Testis (tissue), 3 donors: ENCODE measurements around the gene ADGRD1. TPM values are rescaled to one million over a fixed set of nuclear protein-coding genes. Genes with fewer than 3 reads are reported as not detected.

ENCODE experiments used
- DNase-seq: peaks from one replicate; pipeline ENCODE4 v3.0.0-alpha.2; 2019
- H3K27ac ChIP-seq, 2 donors: fragments of 200-600 bp; sonication (generic); one replicate each; pipeline ENCODE4 v1.5.1; 2019
- H3K27me3 ChIP-seq: fragments of 200-600 bp; sonication (generic); one replicate; pipeline ENCODE4 v1.5.1; 2019
- H3K36me3 ChIP-seq: fragments of 200-600 bp; sonication (generic); one replicate; pipeline ENCODE4 v1.5.1; 2017; ENCODE audit warnings: low read depth; ENCODE audit errors: missing control alignments
- H3K4me1 ChIP-seq: fragments of 200-600 bp; sonication (generic); one replicate; pipeline ENCODE4 v1.5.1; 2019
- H3K4me3 ChIP-seq, 2 donors: fragments of 200-600 bp; sonication (generic); one replicate each; pipeline ENCODE4 v1.5.1; 2017 to 2019
- H3K9me3 ChIP-seq: fragments of 200-600 bp; sonication (generic); one replicate; pipeline ENCODE4 v1.5.1; 2017
- POLR2A ChIP-seq: fragments of 450-650 bp; IDR thresholded peaks from one replicate; pipeline ENCODE4 v1.6.1; 2017; ENCODE audit warnings: antibody characterized with exemption, mild to moderate bottlenecking, moderate library complexity
- WGBS, 2 donors: methylation state at CpG; one replicate each; pipeline ENCODE4 v1.1.5; 2018; 5-methylcytosine and 5-hydroxymethylcytosine counted together
- intact Hi-C: fragments of 100-400 bp; cut with DNase I; formaldehyde crosslinking; loops from one replicate; pipeline ENCODE4 v1.15.1; 2023; ENCODE audit warnings: low total_unique reads
- polyA plus RNA-seq: library from polyadenylated mRNA; stranded (reverse); fragments of 350-450 nt; fragmentation: Illumina TruSeq; extraction: RNeasy Lipid Tissue Mini Kit (QIAGEN cat#74804); gene quantifications from one replicate; pipeline ENCODE4 v1.2.3, GENCODE V29; 2014; ENCODE audit warnings: low read depth, low replicate concordance; ENCODE audit not compliant: insufficient read depth
- total RNA-seq, 2 donors: library from RNA; depleted of rRNA; stranded (reverse); fragments of >200 nt; gene quantifications; one replicate each; pipeline ENCODE4 v1.2.3, GENCODE V29; 2016
- TF ChIP-seq, protein P1 (sequence below), 3 experiments: fragments of 450-650 bp in 2 of 3; fragments of 200-600 bp in 1 of 3; sonication (generic) in 1 of 3; IDR thresholded peaks; one replicate each; pipeline ENCODE4 v1.5.1; 2016 to 2019; ENCODE audit warnings: antibody characterized with exemption in 3 of 3, mild to moderate bottlenecking in 2 of 3, moderate library complexity in 1 of 3

ADGRD1 gene
- total and polyA plus RNA-seq, 3 donors from 2014 or later, result 27.2 to 43.2 (median 42.8) TPM

- H3K4me3 ChIP-seq, result no peak overlapping the region
- DNase-seq, result no peak
- H3K27me3 ChIP-seq, result no peaks in the 10 kb centered on the region
- 68 to 71% methylated on average over 3 of the region's 3 CpGs for WGBS, 2 donors
- no peak for TF ChIP-seq POLR2A
- TF ChIP-seq, protein P1, sequence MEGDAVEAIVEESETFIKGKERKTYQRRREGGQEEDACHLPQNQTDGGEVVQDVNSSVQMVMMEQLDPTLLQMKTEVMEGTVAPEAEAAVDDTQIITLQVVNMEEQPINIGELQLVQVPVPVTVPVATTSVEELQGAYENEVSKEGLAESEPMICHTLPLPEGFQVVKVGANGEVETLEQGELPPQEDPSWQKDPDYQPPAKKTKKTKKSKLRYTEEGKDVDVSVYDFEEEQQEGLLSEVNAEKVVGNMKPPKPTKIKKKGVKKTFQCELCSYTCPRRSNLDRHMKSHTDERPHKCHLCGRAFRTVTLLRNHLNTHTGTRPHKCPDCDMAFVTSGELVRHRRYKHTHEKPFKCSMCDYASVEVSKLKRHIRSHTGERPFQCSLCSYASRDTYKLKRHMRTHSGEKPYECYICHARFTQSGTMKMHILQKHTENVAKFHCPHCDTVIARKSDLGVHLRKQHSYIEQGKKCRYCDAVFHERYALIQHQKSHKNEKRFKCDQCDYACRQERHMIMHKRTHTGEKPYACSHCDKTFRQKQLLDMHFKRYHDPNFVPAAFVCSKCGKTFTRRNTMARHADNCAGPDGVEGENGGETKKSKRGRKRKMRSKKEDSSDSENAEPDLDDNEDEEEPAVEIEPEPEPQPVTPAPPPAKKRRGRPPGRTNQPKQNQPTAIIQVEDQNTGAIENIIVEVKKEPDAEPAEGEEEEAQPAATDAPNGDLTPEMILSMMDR (IDR thresholded peaks at IDR 0.05), result no peak
- H3K9me3 ChIP-seq, result no peaks in the 10 kb centered on the region
- intact Hi-C loops, result no loop called here
- no peak overlapping the region for H3K27ac ChIP-seq
- no peaks in the 10 kb centered on the region for H3K4me1 ChIP-seq
- H3K36me3 ChIP-seq, result no peaks in the 10 kb centered on the region
Observed at GRCh38 chr12:131159660-131160059, 206.0 kb downstream of the ADGRD1 start.

DNA sequence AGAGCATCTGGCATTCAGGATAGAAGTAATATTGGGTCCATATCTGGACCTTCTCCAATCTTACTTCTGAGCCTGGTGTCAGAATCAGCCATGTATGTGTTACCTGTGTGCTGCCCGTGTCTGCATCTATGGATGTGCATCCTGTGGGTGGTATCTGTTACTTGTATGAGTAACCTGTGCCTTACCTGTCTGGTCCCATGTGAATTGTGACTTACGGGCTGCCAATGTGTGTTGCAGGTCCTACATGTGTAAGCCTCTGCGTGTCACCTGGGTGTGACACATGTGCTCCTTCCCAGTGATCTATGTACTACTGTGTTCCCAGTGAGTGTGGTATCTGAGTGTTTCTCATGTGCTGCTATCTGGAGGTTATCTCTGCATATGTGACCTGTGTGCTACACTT is 208.4 kb downstream of the ADGRD1 start:
- 88 to 92% methylated on average over 3 of the region's 3 CpGs for WGBS, 2 donors
- no peaks in the 10 kb centered on the region for H3K9me3 ChIP-seq
- no peak for DNase-seq
- no peaks in the 10 kb centered on the region for H3K27me3 ChIP-seq
- no peak for TF ChIP-seq POLR2A
- TF ChIP-seq, protein P1 (IDR thresholded peaks at IDR 0.05), result no peak
- H3K36me3 ChIP-seq, result no peaks in the 10 kb centered on the region
- no peak overlapping the region for H3K4me3 ChIP-seq
- intact Hi-C loops, result no loop called here
- H3K4me1 ChIP-seq, result no peaks in the 10 kb centered on the region
- H3K27ac ChIP-seq, result no peak overlapping the region

DNA sequence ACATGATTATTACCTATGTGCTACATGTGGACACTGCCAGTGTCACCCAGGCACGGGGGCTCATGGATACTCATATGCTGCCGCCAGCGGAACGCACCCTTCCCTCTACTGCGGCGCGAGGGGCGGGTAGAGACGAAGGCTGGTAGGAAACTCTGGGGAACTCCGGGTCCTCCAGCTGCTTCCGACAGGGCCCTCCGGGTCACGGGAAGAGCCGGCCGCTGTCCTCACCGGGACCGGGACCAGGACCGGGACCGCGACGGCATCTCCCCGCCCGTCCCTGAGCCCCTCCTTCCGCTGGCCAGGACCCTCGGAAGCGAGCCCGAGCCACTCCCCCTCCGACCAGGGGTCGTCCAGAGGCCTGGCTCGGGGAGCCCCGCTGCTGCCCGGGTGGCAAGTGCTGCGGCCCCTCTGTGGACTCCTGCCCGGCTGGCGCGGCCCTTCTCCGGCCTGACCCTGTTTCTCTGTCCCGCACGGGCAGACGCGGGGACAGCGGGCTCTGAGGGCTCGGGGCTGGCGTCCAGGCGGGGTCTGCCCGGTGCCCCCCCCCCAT is 209.6 kb downstream of the ADGRD1 start:
- WGBS, 2 donors, result 48 to 61% methylated on average over 19 to 45 of the region's 46 CpGs
- Histone ChIP-seq H3K36me3 (no peaks in the 10 kb centered on the region), H3K27me3 (no peaks in the 10 kb centered on the region), H3K4me1 (peaks cover 3% of the 10 kb centered on the region), H3K27ac (no peak overlapping the region), H3K9me3 (no peaks in the 10 kb centered on the region), H3K4me3 (peak overlapping the region; percentile 44 to 58)
- TF ChIP-seq, protein P1 (IDR thresholded peaks at IDR 0.05), result no peak
- DNase-seq, result no peak
- intact Hi-C loops, result no loop called here

DNA sequence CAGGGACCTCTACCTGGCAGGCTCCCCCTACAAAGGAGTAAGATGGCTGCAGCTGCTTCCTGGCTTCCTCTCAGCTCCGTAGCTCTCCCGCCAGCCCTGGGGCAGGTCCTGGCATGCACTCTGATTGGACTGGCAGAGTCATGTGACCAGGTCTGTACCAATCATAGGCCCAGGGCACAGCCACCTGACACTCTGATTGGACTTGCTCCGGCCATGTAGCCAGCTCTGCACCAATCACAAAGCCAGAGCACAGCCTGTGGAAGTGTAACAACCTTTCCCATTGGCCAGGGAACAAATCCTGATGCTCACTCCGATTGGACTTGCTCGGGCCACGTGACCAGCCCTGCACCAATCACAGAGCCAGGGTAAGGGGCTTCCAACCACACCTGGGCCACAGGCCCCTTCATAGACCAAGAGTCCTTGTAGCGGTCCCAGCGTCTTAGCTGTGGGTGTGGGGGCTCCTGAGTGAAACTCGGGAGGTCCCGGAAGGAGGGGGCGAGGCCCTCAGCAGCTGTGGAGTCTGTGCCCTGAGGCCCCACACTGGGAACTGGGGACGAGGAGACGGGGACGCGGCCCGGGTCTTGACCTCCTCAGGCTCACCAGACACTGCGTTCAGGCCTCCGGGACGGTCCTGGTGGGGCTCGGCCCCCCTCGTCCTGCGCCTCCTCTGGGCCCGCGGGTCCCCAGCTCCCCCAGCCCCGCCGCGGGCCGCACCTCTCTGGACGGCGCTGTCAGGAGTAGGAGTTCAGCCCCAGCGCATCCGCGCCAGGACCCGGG is 210.6 kb downstream of the ADGRD1 start:
- Histone ChIP-seq H3K36me3 (no peaks in the 10 kb centered on the region), H3K27ac (no peak overlapping the region), H3K4me3 (peak overlapping the region; percentile 44 to 58), H3K9me3 (no peaks in the 10 kb centered on the region), H3K27me3 (no peaks in the 10 kb centered on the region), H3K4me1 (peaks cover 3% of the 10 kb centered on the region)
- TF ChIP-seq POLR2A, result no peak
- TF ChIP-seq, protein P1 (IDR thresholded peaks at IDR 0.05), result peak in 1 of 3 experiments; percentile 7
- intact Hi-C loops, result no loop called here
- 67 to 69% methylated on average over 6 to 22 of the region's 34 CpGs for WGBS, 2 donors
- peak; percentile 90 for DNase-seq
